Measurements from ENCODE around the gene NLGN4X. TPM values are rescaled to one million over a fixed set of nuclear protein-coding genes. Genes with fewer than 3 reads are reported as not detected.

The NLGN4X gene
- total RNA-seq, 1 donor from 2014 or later = 4.5 TPM

GRCh38 chrX:5976332-5976731, 252.3 kb downstream of the NLGN4X start:
- Histone ChIP-seq H3K9me3 (replicated peaks) (no peaks in the 10 kb centered on the region), H3K4me3 (no peak overlapping the region), H3K36me3 (no peaks in the 10 kb centered on the region), H3K27me3 (ENCODE audit: low read depth) (no peaks in the 10 kb centered on the region), H3K4me1 (no peaks in the 10 kb centered on the region), H3K27ac (replicated peaks) (no peak overlapping the region)
- TF ChIP-seq CTCF (IDR thresholded peaks at IDR 0.05; ENCODE audit: borderline replicate concordance) = no peak
- no peak for DNase-seq
- intact Hi-C loops (cut with micrococcal nuclease) = no loop called here

- DNase-seq = no peak
- intact Hi-C loops (cut with micrococcal nuclease) = no loop called here
- Histone ChIP-seq H3K36me3 (no peaks in the 10 kb centered on the region), H3K27me3 (ENCODE audit: low read depth) (no peaks in the 10 kb centered on the region), H3K9me3 (replicated peaks) (no peaks in the 10 kb centered on the region), H3K27ac (replicated peaks) (no peak overlapping the region), H3K4me3 (no peak overlapping the region), H3K4me1 (no peaks in the 10 kb centered on the region)
- TF ChIP-seq CTCF (IDR thresholded peaks at IDR 0.05; ENCODE audit: borderline replicate concordance) = no peak
Observed at GRCh38 chrX:5971300-5971699, 257.4 kb downstream of the NLGN4X start.

GRCh38 chrX:5965406-5965805, 263.3 kb downstream of the NLGN4X start:
- H3K27ac ChIP-seq (replicated peaks) = no peak overlapping the region
- no peaks in the 10 kb centered on the region for H3K9me3 ChIP-seq (replicated peaks)
- no peak for TF ChIP-seq CTCF (IDR thresholded peaks at IDR 0.05; ENCODE audit: borderline replicate concordance)
- no peaks in the 10 kb centered on the region for H3K27me3 ChIP-seq (ENCODE audit: low read depth)
- no peak for DNase-seq
- H3K4me3 ChIP-seq = no peak overlapping the region
- no peaks in the 10 kb centered on the region for H3K36me3 ChIP-seq
- no peaks in the 10 kb centered on the region for H3K4me1 ChIP-seq
- intact Hi-C loops (cut with micrococcal nuclease) = no loop called here

GRCh38 chrX:5959286-5959685, 269.4 kb downstream of the NLGN4X start:
- no peak for DNase-seq
- Histone ChIP-seq H3K27me3 (ENCODE audit: low read depth) (no peaks in the 10 kb centered on the region), H3K36me3 (no peaks in the 10 kb centered on the region), H3K4me3 (no peak overlapping the region), H3K27ac (replicated peaks) (no peak overlapping the region), H3K9me3 (replicated peaks) (no peaks in the 10 kb centered on the region), H3K4me1 (no peaks in the 10 kb centered on the region)
- intact Hi-C loops (cut with micrococcal nuclease) = no loop called here
- TF ChIP-seq CTCF (IDR thresholded peaks at IDR 0.05; ENCODE audit: borderline replicate concordance) = no peak

GRCh38 chrX:5958523-5958922, 270.1 kb downstream of the NLGN4X start:
- Histone ChIP-seq H3K4me3 (no peak overlapping the region), H3K27me3 (ENCODE audit: low read depth) (no peaks in the 10 kb centered on the region), H3K9me3 (replicated peaks) (no peaks in the 10 kb centered on the region), H3K4me1 (no peaks in the 10 kb centered on the region), H3K36me3 (no peaks in the 10 kb centered on the region), H3K27ac (replicated peaks) (no peak overlapping the region)
- TF ChIP-seq CTCF (IDR thresholded peaks at IDR 0.05; ENCODE audit: borderline replicate concordance) = no peak
- intact Hi-C loops (cut with micrococcal nuclease) = no loop called here
- DNase-seq = no peak

GRCh38 chrX:5957506-5957905, 271.2 kb downstream of the NLGN4X start:
- H3K4me1 ChIP-seq = no peaks in the 10 kb centered on the region
- H3K27me3 ChIP-seq (ENCODE audit: low read depth) = no peaks in the 10 kb centered on the region
- no peaks in the 10 kb centered on the region for H3K36me3 ChIP-seq
- TF ChIP-seq CTCF (IDR thresholded peaks at IDR 0.05; ENCODE audit: borderline replicate concordance) = no peak
- no peaks in the 10 kb centered on the region for H3K9me3 ChIP-seq (replicated peaks)
- intact Hi-C loops (cut with micrococcal nuclease) = no loop called here
- H3K27ac ChIP-seq (replicated peaks) = no peak overlapping the region
- no peak overlapping the region for H3K4me3 ChIP-seq
- DNase-seq = no peak
